OCI-LY7 (cell line): ENCODE data around the gene TBC1D10A. TPM values are rescaled to one million over a fixed set of nuclear protein-coding genes. Genes with fewer than 3 reads are reported as not detected.

ENCODE experiments used
- BruUV-seq: library from RNA; stranded (reverse); fragments of 400-500 nt; replicated peaks from 2 replicates; lab custom pipeline; 2021; lab: Mats Ljungman, UMichigan
- CTCF ChIA-PET: fragments of 300-600 bp; sonication (Branson Sonifier 250); formaldehyde crosslinking; loops from one replicate; lab custom pipeline; 2022; ENCODE audit warnings: antibody characterized with exemption; ENCODE audit not compliant: unreplicated experiment; lab: Charles Lee
- POLR2A ChIA-PET: fragments of 300-600 bp; sonication (Branson Sonifier 250); formaldehyde crosslinking; loops from one replicate; lab custom pipeline; 2022; ENCODE audit warnings: antibody characterized with exemption; lab: Charles Lee
- DNase-seq: peaks from one replicate; pipeline ENCODE4 v3.0.0-alpha.2; 2015; ENCODE audit warnings: low spot score
- H2AFZ ChIP-seq: fragments of 200-600 bp; sonication (generic), shearing (Covaris generic); 2 replicates; pipeline ENCODE4 v1.6.1; 2014; ENCODE audit warnings: mild to moderate bottlenecking, antibody characterized with exemption, low read length, moderate library complexity
- H3K27ac ChIP-seq: fragments of 200-600 bp; sonication (generic); 2 replicates; pipeline ENCODE4 v1.5.1; 2014; ENCODE audit warnings: mixed run types, low read depth, mild to moderate bottlenecking, moderate library complexity, low read length, inconsistent platforms; ENCODE audit not compliant: poor library complexity, severe bottlenecking
- H3K36me3 ChIP-seq: fragments of 200-600 bp; sonication (generic); 2 replicates; pipeline ENCODE4 v1.6.1; 2014; ENCODE audit warnings: mild to moderate bottlenecking, antibody characterized with exemption, low read length, moderate library complexity, mixed read lengths; ENCODE audit not compliant: insufficient read depth
- H3K4me1 ChIP-seq: fragments of 200-600 bp; sonication (generic); 2 replicates; pipeline ENCODE4 v1.5.1; 2014; ENCODE audit warnings: mild to moderate bottlenecking, low read length; ENCODE audit not compliant: insufficient read depth, poor library complexity, severe bottlenecking
- H3K4me2 ChIP-seq: fragments of 200-600 bp; sonication (generic); 2 replicates; pipeline ENCODE4 v1.6.1; 2014; ENCODE audit warnings: mild to moderate bottlenecking, low read length
- H3K4me3 ChIP-seq: fragments of 200-600 bp; sonication (generic); 2 replicates; pipeline ENCODE4 v1.5.1; 2014; ENCODE audit warnings: mild to moderate bottlenecking, low read depth, low read length; ENCODE audit not compliant: poor library complexity, severe bottlenecking
- H3K79me2 ChIP-seq: fragments of 200-600 bp; sonication (generic); 2 replicates; pipeline ENCODE4 v1.6.1; 2016; ENCODE audit warnings: low read depth, mild to moderate bottlenecking, low read length, moderate library complexity, mixed read lengths; ENCODE audit not compliant: insufficient read depth
- H3K9me2 ChIP-seq: fragments of 200-600 bp; sonication (generic); 2 replicates; pipeline ENCODE4 v1.6.1; 2016; ENCODE audit warnings: mild to moderate bottlenecking, low read length, mixed read lengths; ENCODE audit not compliant: insufficient read depth
- H3K9me3 ChIP-seq: fragments of 200-600 bp; sonication (generic); 2 replicates; pipeline ENCODE4 v1.6.1; 2014; ENCODE audit warnings: mild to moderate bottlenecking, mixed run types, low read length, mixed read lengths
- H4K20me1 ChIP-seq: fragments of 200-600 bp; sonication (generic); 2 replicates; pipeline ENCODE4 v1.6.1; 2014; ENCODE audit warnings: mild to moderate bottlenecking, antibody characterized with exemption, low read length, moderate library complexity, mixed read lengths; ENCODE audit not compliant: insufficient read depth
- CTCF ChIP-seq: fragments of 200-600 bp; sonication (generic); conservative IDR thresholded peaks from 2 replicates; pipeline ENCODE4 v1.5.1; 2014; ENCODE audit warnings: mild to moderate bottlenecking, antibody characterized with exemption, low read length, moderate library complexity, mixed read lengths
- EZH2phosphoT487 ChIP-seq: fragments of 200-600 bp; sonication (generic); IDR thresholded peaks from 2 replicates; pipeline ENCODE4 v1.6.1; 2018; ENCODE audit warnings: low read depth, borderline replicate concordance, mild to moderate bottlenecking, mixed run types, antibody characterized with exemption, low read length, moderate library complexity, mixed read lengths
- intact Hi-C: fragments of 100-400 bp; cut with micrococcal nuclease; formaldehyde crosslinking; loops from one replicate; pipeline ENCODE4 v1.10.0; 2022; ENCODE audit not compliant: unreplicated experiment
- total RNA-seq, 2 experiments: library from RNA; depleted of rRNA in 1 of 2; stranded (reverse); fragments of >200 nt in 1 of 2; shearing (Covaris generic) in 1 of 2; gene quantifications; 2 replicates each; pipeline ENCODE4 v1.2.3, GENCODE V29; 2014 to 2022

Gene TBC1D10A
- total RNA-seq, 2 experiments from 2014 or later: 15.1 to 16.2 TPM

GRCh38 chr22:30313527-30314363 lies 13.0 kb downstream of the TBC1D10A start:
- Histone ChIP-seq H3K4me3 (no peak overlapping the region), H3K9me3 (no peaks in the 10 kb centered on the region), H3K79me2 (no peaks in the 10 kb centered on the region), H3K36me3 (no peaks in the 10 kb centered on the region), H3K4me1 (peaks cover 31% of the 10 kb centered on the region), H2AFZ (no peak overlapping the region), H3K27ac (no peak overlapping the region), H3K4me2 (no peak overlapping the region), H3K9me2 (no peaks in the 10 kb centered on the region), H4K20me1 (no peaks in the 10 kb centered on the region)
- intact Hi-C loops: no loop called here
- no peak for TF ChIP-seq CTCF
- no peak for TF ChIP-seq EZH2phosphoT487
- ChIA-PET CTCF (no interaction called here), POLR2A (interaction anchor here (0.9 to 1.2 kb wide), 3 partner anchors 9 to 111 kb away, joined by 3 to 7 read pairs (median 4); no protein-coding TSS in a partner anchor)
- DNase-seq: no peak
- BruUV-seq: no TSS peak

- POLR2A ChIA-PET: no interaction called here
- no TSS peak for BruUV-seq
Observed at GRCh38 chr22:30312053-30312452, 14.7 kb downstream of the TBC1D10A start.

More at GRCh38 chr22:30312053-30312452, 14.7 kb downstream of the TBC1D10A start:
- no peaks in the 10 kb centered on the region for H3K36me3 ChIP-seq
- H3K9me3 ChIP-seq: no peaks in the 10 kb centered on the region
- H3K79me2 ChIP-seq: 0 out of 2 replicates have a peak, but pooled peaks cover 5% of the 10 kb centered on the region
- no peak overlapping the region for H3K4me3 ChIP-seq
- no peak overlapping the region for H3K4me2 ChIP-seq
- intact Hi-C loops: no loop called here
- TF ChIP-seq EZH2phosphoT487: no peak
- no peak for TF ChIP-seq CTCF
- no peak overlapping the region for H2AFZ ChIP-seq
- CTCF ChIA-PET: no interaction called here
- DNase-seq: no peak
- H3K9me2 ChIP-seq: no peaks in the 10 kb centered on the region
- peaks cover 48% of the 10 kb centered on the region for H3K4me1 ChIP-seq
- no peak overlapping the region for H3K27ac ChIP-seq
- no peaks in the 10 kb centered on the region for H4K20me1 ChIP-seq
